SKM-1 (cell line): Measurements from ENCODE around the gene SERTAD2.

Experiments
- DNase-seq: peaks from one replicate; lab custom pipeline; 2025; ENCODE audit not compliant: unreplicated experiment; lab: John Stamatoyannopoulos, UW

SERTAD2 gene

DNA sequence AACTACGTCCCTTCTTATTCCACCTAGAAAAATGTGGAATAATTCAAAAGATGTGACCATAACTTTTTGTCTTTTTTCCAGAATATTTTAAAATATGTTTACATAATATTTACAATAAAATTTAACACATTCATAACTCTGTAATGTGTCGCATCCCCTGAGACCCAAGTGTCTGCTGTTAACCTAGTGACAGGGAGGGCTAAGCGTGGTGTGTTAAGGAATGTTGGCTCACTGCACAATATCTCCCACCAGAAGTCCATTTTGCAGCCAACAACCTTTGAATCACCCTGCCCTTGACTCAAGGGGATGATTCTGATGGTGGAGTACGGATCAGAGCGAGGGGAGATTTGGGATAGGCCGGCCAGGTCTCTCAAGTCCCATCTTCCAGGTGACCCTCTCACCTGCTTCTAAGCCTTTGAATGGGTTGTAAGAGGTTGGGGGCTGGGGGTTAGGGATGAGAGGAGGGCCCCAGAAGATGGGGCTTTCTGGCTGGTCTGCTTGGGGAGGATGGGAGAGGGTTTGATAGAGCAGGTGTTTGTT, 43.3 kb downstream of the SERTAD2 start:
- DNase-seq = no peak

DNA sequence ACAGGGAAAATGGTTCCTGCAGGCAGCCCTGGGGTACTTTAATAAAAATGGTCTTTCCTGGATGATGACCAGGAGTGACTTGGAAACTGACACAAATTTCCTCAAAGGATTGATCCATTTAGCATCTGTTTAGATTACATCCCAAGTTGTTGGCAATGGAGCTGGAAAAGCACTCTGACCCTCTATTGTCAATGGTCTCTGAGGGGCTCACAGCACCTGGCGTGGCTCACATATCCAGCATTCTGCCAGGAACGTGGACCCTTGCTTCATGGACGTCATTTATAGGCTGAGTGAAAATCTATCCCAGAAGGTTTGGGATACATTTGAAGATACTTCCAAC, 43.8 kb downstream of the SERTAD2 start:
- no peak for DNase-seq

DNA sequence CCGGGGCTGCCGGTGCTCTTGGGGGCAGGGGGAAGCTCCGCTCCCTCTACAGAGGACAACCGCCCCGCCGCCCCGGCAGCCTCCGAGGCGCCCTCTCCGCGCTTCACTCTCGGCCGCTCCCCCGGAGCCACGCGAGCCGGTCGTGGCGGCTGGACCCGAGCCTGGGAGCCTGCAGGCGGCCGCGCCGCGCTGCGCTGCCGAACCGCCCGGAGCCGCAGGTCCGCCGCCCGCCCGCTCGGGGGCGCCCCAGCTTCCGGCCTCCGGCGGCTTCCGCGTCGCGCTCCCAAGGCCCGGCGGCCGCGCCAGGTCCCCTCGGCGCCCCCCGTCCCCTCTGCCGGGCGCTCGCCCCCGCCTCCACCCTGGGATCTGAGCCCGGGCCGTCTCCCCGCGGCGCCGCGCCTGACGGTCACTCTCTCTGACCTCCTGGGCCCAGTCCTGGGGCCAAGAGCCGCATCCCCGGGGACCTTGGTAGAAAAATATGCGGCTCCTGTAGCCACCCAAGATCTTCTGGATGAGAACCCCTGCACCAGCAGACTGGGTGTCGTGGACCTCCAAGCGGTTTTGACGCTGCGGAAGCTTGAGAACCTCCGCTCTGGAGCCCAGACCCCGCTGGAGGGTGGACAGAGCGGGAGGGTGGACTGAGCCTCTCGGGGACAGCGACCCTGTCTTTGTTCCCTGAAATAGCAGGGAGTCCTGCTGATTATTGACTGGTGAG, 44.3 kb downstream of the SERTAD2 start:
- DNase-seq = no peak

DNA sequence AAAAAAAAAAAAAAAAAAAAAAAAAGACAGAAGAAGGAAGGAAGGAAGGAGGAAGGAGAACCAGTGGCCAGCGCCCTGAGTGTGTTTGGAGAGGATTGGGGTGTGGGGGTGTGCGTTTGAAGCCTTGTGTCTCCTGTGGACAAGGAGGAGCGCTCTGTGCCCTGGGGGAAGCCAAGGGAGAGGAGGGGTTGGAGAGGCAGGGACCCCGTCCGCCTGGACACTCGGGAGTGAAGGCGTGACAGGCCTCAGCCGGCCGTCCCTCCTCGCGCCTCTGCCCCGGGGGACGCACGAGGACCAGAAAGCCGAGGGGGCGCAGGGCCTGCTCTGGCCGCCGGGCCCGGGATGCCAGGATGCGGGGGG, 44.9 kb downstream of the SERTAD2 start:
- DNase-seq = no peak

DNA sequence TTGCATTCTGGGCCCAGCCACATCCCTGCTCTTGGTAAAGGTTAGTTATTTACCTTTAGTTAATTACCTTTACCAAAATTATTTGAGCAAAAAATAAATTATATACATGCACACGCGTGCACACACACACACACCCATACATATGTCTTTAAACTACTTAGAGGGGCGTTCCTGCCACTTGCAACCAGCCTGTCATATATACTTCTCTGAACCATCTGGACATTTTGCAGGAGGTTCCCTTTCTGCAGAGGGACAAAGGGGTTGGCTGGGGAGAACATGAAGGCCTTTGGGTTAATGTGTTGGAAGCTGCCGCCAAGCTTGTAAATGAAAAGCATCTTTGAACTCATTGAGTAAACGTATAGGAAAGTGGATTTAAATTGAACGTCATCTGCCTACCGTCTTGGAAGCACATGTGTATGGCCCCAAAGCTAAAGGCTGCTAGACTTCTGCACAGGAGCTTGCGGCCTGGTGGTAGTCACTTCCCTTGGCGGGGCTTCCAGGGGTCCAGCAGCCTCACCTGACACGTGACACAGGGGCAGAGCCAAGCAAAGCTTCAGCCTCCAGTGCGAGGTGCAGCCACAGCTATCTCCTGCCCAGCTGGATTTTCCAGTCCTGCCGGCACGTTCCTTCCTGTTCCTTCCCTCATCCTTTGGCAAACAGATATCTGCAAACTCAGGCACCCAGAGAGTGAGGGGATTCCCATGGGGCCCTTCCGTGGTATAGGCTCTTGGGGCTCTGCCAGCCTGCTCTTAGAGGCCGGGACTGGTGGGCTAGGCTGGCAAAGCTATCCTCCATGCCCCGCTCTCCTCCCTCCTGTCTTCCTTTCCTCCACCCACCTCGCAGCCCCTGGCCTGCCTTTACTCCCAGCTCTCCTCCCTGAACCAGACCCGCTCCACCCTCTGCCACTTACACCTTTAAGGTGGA, 46.1 kb downstream of the SERTAD2 start:
- no peak for DNase-seq

DNA sequence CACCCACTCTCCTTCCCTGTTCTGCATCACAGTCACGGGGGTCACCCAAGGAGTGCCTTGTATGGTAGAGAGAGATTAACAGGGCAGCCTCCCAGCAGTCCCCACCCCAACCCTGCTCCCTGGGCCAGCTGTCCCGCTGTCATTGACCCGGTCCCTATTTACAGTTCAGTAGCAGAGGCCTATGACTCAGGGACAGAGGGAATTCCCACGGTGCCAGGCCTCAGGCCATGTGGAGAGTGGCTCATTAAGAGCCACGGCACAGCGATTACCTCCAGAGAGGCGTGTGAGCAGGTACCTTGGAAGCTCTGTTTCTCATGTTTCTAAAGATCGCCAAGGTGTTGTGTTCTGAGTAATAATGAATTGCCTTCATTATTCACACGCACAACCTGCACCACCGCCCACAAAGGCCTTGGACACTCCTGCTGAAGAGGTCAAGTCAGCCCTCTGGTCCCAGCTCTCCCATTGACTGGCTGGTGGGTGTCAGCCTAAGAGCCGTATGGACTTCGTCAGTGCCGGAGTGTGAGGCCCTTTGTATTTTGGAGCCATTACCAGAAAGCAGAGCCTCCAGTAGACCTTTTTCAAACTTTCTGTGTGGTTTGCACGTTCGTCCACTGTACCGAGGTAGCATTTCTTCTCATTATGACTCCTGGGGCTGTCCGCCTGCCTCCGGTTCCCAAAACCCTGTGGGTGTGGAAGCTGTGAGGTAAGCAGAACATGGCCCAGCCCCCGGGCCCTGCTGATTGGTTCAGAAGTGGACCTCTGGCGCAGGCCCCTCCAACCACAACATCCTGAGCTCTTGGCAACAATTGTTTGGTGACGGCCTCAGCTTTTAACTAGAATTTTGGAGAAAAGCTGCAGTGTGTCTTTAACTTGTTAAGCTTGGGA, 47.0 kb downstream of the SERTAD2 start:
- no peak for DNase-seq

DNA sequence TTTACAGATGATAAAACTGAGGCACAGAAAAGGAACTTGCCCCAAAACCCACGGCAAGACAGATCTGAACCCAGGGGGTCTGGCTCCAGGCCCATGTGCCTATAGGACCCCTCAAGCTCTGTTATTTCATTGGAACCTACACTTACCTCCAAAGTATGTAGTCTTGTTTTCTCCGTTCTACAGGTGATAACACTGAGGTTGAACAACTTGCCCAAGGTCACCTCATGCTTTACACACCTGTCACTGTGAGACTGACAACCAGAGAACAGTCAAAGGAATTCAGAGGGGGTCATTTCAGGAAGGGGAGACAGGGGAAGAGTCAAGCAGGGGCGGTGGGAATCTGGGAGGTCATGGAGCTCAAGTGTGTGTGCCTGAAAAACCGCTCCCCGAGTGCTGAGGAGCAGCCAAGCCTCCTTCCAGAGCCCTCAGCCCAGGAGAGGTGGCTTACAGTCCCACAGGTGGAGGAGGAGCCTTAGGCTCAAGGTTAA, 47.7 kb downstream of the SERTAD2 start:
- DNase-seq = no peak

DNA sequence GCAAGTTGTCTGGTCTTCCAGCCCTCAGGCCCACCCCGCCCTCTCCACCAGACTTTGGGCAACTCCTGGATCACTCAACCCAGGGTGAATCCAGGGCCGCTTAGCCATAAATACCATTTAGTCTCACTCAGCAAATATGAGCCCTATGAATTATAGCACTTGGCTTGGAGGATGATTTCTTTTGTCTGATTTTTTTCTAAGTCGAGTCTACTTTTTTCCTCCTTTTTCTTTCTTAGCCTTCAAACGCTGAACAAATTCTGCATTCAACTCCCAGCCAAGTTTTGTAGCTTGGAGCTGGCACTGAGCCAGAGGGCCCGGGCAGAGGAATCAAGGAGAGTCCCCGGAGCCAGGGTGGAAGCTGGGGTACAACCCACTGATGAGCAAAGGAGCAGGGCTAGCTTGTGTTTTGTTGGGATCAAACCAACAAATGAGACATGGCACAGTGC, 48.7 kb downstream of the SERTAD2 start:
- DNase-seq = no peak

DNA sequence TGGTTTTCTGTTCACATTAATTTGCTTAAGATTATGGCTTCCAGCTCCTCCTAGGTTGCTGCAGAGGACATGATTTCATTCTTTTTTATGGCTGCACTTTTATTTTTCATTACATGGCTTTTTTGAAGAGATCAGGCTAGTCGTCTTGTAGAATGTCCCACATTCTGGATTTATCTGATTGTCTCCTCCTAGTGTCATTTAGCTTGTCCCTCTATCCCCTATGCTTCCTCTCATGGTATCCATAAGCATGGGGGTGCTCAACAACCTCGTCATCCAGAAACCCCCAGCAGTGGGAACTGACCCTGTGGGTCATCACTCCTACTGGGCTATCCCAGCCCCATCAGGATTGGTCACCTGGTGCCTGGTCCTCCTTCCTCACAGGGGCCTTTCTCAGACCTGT, 49.6 kb downstream of the SERTAD2 start:
- no peak for DNase-seq

DNA sequence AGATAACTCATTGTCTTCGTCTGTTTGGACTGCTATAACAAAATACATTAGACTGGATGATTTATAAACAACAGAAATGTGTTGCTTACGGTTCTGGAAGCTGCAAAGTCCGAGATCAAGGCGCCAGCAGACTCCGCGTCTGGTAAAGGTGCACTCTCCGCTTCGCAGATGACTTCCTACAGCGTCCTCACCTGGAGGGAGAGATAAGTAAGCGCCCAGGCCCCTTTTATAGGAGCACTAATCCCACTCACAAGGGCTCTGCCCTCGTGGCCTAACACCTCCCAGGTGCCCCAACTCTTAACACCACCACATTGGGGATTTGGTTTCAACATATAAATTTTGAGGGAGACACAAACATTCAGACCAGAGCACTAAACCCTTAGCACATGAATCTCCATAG, 51.3 kb downstream of the SERTAD2 start:
- no peak for DNase-seq

DNA sequence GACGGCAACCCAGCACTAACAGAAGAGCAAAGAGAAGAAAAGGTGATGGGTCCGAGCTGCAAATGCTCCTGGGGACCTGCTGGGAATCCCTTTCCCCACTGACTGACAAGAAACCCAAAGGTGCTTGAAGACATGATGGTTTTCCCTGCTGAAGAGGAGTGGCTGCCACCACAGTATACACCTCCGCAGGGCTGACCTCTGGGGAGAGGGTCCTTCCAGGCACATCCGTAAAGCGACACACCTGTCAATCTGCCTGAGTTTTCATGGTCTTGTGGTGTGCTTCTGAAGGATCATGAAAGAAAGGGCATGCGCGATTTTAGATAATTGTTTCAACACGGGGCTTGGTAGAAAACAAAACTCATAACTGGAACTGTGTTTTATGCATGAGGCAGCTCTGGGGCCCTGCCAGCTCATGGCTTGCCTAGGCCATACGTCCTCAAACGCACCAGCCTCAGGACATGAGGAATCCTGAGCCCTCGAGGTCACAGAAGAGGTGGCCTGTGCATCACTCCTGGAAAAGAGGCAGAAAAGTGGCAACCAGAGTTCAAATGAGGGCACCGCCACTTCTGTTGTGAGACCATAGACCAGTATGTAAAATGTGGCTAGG, 51.8 kb downstream of the SERTAD2 start:
- no peak for DNase-seq

DNA sequence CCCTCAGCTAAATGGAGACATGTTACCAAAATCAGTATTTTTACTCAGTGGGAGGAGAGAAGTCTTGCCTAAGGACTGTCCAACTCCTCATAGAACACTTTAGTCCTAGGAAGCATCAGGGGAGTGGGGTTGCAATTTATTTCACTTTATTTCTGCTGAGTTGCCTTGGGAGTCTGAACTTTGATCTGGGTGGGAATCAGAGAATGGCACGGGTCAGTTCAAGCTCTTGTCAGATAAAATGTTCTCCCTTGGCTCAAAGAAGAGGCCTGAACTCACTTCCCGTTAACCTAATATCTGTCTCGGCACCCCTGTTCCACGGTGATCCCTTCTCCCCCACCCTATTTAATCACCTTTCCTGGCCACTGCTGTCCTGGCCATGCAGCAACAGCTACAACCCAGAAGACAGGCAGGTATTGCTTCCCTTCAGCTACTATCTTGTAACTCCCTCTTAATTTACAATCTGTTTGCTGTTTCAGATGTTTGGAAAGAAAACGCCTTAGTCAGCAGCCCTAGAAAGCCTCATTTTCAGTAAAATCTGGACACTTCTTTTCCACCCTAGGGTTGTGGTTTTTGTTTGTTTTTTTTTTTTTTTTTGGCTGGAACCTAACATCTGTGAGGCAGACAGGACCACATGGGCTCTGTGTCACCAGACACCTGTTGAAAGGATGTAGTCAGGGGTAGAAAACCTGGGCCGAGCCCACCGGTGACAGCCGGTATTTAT, 52.5 kb downstream of the SERTAD2 start:
- no peak for DNase-seq

DNA sequence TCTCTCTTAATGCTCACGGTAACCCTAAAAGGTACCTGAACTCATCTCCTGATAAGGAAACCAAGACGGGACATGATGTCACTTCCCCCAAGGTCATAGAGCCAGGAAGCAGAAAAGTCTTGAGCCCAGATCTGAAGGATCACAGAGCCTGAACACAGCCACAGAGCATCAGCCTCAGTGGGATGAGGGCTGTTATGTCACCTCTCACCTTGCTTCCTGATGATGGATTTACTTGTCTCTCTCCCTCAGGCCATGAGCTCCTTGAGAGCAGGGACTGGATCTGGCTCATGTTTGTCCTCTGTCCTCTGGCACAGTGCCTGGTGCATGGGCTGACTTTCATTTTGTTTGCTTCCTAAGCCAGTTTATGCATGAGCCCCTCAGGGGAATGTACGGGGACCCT, 54.2 kb downstream of the SERTAD2 start:
- DNase-seq = no peak

DNA sequence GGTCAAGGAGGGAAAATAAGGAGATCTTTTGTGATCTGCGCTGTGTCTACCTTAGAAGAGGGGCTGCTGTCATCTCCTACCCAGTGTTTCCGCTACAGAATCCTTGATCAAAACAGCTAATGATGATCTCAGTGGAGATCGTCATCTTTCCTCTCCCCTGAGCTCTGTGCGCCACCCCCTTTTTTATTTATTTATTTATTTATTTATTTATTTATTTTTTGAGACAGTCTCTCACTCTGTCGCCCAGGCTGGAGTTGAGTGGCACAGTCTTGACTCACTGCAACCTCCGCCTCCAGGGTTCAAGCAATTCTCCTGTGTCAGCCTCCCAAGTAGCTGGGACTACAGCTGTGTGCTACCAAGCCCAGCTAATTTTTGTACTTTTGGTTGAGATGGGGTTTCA, 55.5 kb downstream of the SERTAD2 start:
- DNase-seq = no peak

DNA sequence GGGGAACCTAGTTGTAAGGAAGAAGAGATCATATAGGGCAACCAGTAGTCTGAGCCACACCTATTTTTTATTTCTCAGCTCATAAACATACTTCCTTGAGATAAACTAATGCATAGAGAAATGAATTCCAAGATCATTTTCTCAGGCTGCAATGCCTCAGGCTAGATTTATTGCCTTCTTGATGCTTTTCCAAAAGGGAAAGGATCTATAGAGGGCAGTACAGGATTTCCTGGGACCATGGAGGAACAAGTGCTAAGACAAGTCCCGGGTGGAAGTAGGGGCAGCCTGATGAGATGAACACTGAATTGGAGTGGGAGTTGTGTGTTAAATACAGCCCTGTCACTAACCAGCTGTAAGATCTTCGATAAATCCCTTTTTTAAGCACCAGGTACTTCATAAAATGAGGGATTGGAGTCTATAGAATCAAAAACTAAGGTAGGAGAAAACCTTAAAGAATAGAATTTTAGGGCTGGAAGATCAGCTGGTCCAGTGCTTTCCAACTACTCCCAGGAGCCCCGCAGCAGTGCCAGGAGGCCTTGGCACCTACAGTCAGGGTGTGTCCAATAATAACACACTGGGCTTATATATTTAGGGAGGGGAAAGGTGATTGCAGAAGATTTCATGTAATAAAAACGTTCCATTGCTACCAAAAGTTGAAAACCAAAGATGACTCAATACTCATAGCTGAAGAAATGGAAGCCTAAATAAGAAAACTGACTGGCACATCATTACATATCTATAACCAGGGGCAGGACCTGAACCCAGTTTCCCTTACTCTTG, 58.1 kb downstream of the SERTAD2 start:
- no peak for DNase-seq

DNA sequence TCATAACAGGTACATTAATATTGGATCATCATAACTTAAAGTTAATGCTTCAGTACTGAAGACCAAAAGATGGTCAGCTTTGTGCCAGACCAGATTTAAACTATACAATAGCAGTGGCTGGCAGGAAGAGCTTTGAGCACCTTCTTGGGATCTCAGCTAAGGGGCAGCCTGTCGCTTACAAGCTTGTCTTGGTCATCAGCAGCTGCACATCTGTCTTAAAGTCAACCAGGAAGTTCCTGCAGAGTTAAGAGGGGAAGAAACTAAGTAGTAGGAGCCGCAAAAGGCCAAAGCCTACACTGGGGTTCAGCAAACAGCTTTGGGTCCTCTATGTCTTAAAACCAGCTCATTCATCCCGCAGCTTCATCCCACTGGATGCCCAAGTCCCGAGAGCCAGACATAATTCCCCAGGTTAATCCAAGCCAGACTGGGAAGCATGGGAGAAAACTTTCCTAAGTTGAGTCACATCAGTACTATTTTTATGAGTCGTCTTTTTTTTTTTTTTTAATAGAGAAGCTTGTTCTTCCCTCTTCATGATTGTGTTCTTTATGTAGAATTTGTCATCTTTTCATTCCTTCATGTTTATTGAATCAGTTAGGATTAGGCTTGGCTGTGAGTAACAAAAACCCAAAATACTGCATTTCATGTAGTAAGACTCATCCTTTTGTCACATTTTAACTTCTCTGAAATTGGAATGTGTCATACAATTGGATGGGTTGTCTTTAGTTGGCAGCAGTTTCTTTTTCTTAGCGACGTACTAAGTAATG, 59.3 kb downstream of the SERTAD2 start:
- no peak for DNase-seq

DNA sequence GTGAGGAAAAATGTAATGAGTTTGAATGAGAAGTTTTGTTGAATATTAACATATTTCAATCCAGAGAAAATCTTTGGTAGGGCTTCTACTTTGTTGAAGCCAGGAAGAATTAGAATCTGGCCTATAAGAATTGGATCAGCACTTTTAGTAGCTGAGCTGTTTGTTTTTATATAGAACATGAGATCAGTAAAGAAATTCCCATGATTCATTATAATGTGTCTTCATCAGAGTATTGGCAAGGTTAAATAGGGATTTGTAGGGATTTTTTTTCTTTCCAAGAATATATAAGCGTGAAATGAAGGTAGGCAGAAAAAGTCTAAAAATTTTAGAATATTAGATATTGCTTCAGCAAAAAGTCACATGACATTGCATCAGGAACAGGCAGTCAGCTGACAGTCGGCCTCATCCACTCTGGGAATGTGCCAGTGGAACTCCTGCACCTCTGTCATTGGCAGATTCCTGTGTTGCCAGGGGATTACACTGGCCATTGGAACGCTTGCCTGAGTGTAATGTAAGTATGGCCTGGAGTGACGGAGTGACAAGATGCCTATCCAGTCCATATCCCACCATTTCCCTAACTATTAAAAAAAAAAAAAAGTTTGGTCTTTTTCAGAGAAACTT, 60.6 kb downstream of the SERTAD2 start:
- no peak for DNase-seq

DNA sequence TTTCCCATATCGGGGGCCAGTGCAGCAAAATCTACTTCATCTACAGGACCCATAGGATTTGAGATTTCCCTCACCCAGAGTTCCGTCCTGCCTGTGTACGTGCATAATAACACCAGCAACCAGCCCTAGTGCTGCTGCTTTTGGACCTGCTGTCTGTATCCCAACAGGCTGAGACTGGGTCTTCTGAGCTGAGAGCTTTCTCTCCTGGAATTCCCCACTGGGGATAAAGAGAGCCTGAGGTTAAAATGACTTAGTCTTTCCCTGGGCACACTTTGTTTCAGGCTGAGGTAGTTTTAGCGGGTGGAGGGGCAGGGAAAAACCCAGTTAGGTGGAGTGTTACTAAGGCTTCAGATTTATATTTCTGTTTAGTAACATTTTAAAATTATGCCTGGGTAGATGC, 62.5 kb downstream of the SERTAD2 start:
- no peak for DNase-seq
